Mesendoderm (in vitro differentiated cells): ENCODE results near the gene ZFPL1.
A peak's percentile ranks its signal among the peaks of the same experiment; 100 is the strongest.

Experiments
- DNase-seq: peaks from one replicate; pipeline ENCODE4 v3.0.0; 2013
- H2AK5ac ChIP-seq: 2 replicates; pipeline ENCODE4 v1.6.1; 2013; ENCODE audit warnings: low read length, inconsistent platforms
- H2BK120ac ChIP-seq: 2 replicates; pipeline ENCODE4 v1.6.1; 2013; ENCODE audit warnings: low read depth, mild to moderate bottlenecking, low read length, moderate library complexity, mixed read lengths
- H2BK15ac ChIP-seq: replicated peaks from 2 replicates; pipeline ENCODE4 v1.6.1; 2013; ENCODE audit warnings: low read depth, mild to moderate bottlenecking, moderate library complexity
- H2BK5ac ChIP-seq: 2 replicates; pipeline ENCODE4 v1.6.1; 2013; ENCODE audit warnings: low read length, inconsistent platforms
- H3K18ac ChIP-seq: 2 replicates; pipeline ENCODE4 v1.6.1; 2013; ENCODE audit warnings: mild to moderate bottlenecking, low read length, mixed read lengths
- H3K23ac ChIP-seq: one replicate; pipeline ENCODE4 v1.6.1; 2013; ENCODE audit warnings: low read length
- H3K27ac ChIP-seq: 2 replicates; pipeline ENCODE4 v1.5.1; 2013; ENCODE audit warnings: low read depth, mild to moderate bottlenecking, inconsistent platforms, low read length, moderate library complexity
- H3K27me3 ChIP-seq: 2 replicates; pipeline ENCODE4 v1.6.1; 2013; ENCODE audit warnings: low read length, control low read depth, mild to moderate bottlenecking, inconsistent platforms; ENCODE audit not compliant: insufficient read depth, poor library complexity
- H3K36me3 ChIP-seq: 2 replicates; pipeline ENCODE4 v1.6.1; 2013; ENCODE audit warnings: low read length, inconsistent platforms; ENCODE audit not compliant: control insufficient read depth, insufficient read depth
- H3K4ac ChIP-seq: one replicate; pipeline ENCODE4 v1.6.1; 2013; ENCODE audit warnings: low read depth, mild to moderate bottlenecking, low read length, moderate library complexity
- H3K4me1 ChIP-seq: 2 replicates; pipeline ENCODE4 v1.6.1; 2013; ENCODE audit warnings: low read depth, low read length, inconsistent platforms; ENCODE audit not compliant: control insufficient read depth
- H3K4me2 ChIP-seq: 2 replicates; pipeline ENCODE4 v1.6.1; 2013; ENCODE audit warnings: low read length
- H3K4me3 ChIP-seq: 2 replicates; pipeline ENCODE4 v1.5.1; 2013; ENCODE audit warnings: mild to moderate bottlenecking, low read length
- H3K56ac ChIP-seq: one replicate; pipeline ENCODE4 v1.6.1; 2013; ENCODE audit warnings: low read length
- H3K79me1 ChIP-seq: 2 replicates; pipeline ENCODE4 v1.6.1; 2013; ENCODE audit warnings: low read length, inconsistent platforms
- H3K79me2 ChIP-seq: 2 replicates; pipeline ENCODE4 v1.6.1; 2013; ENCODE audit warnings: mild to moderate bottlenecking, low read length; ENCODE audit not compliant: control insufficient read depth, insufficient read depth
- H3K9ac ChIP-seq: 2 replicates; pipeline ENCODE4 v1.6.1; 2013; ENCODE audit warnings: low read length, inconsistent platforms
- H4K5ac ChIP-seq: one replicate; pipeline ENCODE4 v1.6.1; 2013; ENCODE audit warnings: low read length
- H4K8ac ChIP-seq: one replicate; pipeline ENCODE4 v1.6.1; 2013; ENCODE audit warnings: low read depth, mild to moderate bottlenecking, control low read depth, low read length, moderate library complexity
- WGBS: extraction: QIAGEN DNeasy Blood & Tissue Kit; methylation state at CpG from one replicate; pipeline ENCODE4 v1.1.7; 2013; ENCODE audit warnings: low lambda C conversion rate, missing lambda C conversion rate; ENCODE audit not compliant: insufficient coverage; ENCODE audit errors: extremely low coverage; 5-methylcytosine and 5-hydroxymethylcytosine counted together

Gene ZFPL1

GRCh38 chr11:65132238-65132987, 48.4 kb downstream of the ZFPL1 start:
- no CpG with 5 or more reads among the region's 10 CpGs for WGBS
- no peak overlapping the region for H2BK120ac ChIP-seq
- no peak overlapping the region for H3K56ac ChIP-seq
- H2BK15ac ChIP-seq, result no peak overlapping the region
- H3K4me3 ChIP-seq, result no peak overlapping the region
- no peak overlapping the region for H3K9ac ChIP-seq
- H3K79me2 ChIP-seq, result peaks cover 13% of the 10 kb centered on the region
- no peak overlapping the region for H3K4ac ChIP-seq
- H3K4me1 ChIP-seq, result peaks cover 2% of the 10 kb centered on the region
- H3K27ac ChIP-seq, result no peak overlapping the region
- H4K8ac ChIP-seq, result no peak overlapping the region
- no peak overlapping the region for H2BK5ac ChIP-seq
- H3K4me2 ChIP-seq, result no peak overlapping the region
- H3K23ac ChIP-seq, result no peak overlapping the region
- DNase-seq, result no peak
- H3K18ac ChIP-seq, result no peak overlapping the region
- H3K36me3 ChIP-seq, result peaks cover 2% of the 10 kb centered on the region
- H3K27me3 ChIP-seq, result no peaks in the 10 kb centered on the region
- no peak overlapping the region for H2AK5ac ChIP-seq
- peaks cover 16% of the 10 kb centered on the region for H3K79me1 ChIP-seq
- no peak overlapping the region for H4K5ac ChIP-seq

GRCh38 chr11:65132988-65133700, 49.1 kb downstream of the ZFPL1 start:
- peaks cover 2% of the 10 kb centered on the region for H3K4me1 ChIP-seq
- no peak overlapping the region for H2BK15ac ChIP-seq
- no peak overlapping the region for H3K27ac ChIP-seq
- H3K4me2 ChIP-seq, result peak overlapping the region; percentile 84
- H3K9ac ChIP-seq, result peak overlapping the region; percentile 87
- no peak overlapping the region for H3K18ac ChIP-seq
- no peak overlapping the region for H2BK5ac ChIP-seq
- H4K8ac ChIP-seq, result no peak overlapping the region
- no peak overlapping the region for H4K5ac ChIP-seq
- peak; percentile 77 for DNase-seq
- peak overlapping the region; percentile 83 for H3K4me3 ChIP-seq
- no peak overlapping the region for H3K23ac ChIP-seq
- no peak overlapping the region for H2BK120ac ChIP-seq
- H3K79me2 ChIP-seq, result peaks cover 13% of the 10 kb centered on the region
- no CpG with 5 or more reads among the region's 18 CpGs for WGBS
- no peak overlapping the region for H3K4ac ChIP-seq
- H3K36me3 ChIP-seq, result peaks cover 2% of the 10 kb centered on the region
- H3K27me3 ChIP-seq, result no peaks in the 10 kb centered on the region
- H3K79me1 ChIP-seq, result peaks cover 16% of the 10 kb centered on the region
- peak overlapping the region; percentile 78 for H2AK5ac ChIP-seq
- H3K56ac ChIP-seq, result peak overlapping the region; percentile 91

GRCh38 chr11:65133724-65134123, 49.7 kb downstream of the ZFPL1 start:
- H3K4me2 ChIP-seq, result peak overlapping the region; percentile 84

DNA sequence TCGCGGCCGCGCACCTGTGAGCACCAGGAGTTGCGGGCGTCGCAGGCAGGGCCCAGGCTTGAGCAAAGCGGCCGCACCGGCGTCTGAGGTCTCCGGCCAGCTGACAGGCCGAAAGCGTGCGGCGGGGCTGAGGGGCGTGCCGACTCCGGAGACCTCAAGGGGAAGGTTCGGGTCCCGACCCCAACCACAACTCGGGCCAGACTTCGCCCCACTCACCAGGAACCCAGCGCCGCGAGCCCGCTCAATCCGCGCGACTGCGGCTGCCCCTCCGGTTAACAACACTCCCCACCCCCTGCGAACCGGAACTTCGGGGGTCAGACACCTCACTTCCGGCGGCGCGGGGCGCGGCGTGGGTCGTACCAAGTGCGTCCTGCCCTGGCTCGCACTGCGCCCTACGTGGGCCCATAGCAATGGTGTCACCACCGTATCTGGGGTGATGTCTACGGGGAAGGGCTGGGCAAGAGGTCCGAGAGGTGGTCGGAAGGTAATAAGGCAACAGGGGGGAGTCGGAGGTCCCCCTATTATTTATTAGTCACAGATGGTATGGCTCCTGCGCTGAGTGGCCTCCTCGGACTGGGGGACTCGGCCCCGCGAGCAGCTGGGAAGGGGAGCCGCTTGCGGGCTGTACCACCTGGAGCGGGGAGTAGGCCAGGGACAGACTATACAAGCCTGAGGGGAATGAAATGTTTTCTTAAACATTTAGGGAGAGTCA, 50.4 kb downstream of the ZFPL1 start, which contains the start of gene SYVN1:
Gene SYVN1 (minus strand): TSS at position 280 of the 712 bp plus-strand sequence. CDS start 918 bp downstream, outside the sequence.
- no peaks in the 10 kb centered on the region for H3K27me3 ChIP-seq
- H3K36me3 ChIP-seq, result peaks cover 2% of the 10 kb centered on the region
- peak within 1 kb of the TSS; percentile 80 for H2BK5ac ChIP-seq
- peak within 1 kb of the TSS; percentile 91 for H3K56ac ChIP-seq
- H3K23ac ChIP-seq, result peak within 1 kb of the TSS; percentile 1
- peaks cover 13% of the 10 kb centered on the region for H3K79me2 ChIP-seq
- H4K5ac ChIP-seq, result no peak within 1 kb of the TSS
- DNase-seq, result peak; percentile 91
- H3K4me3 ChIP-seq, result peak within 1 kb of the TSS; percentile 83
- no peak within 1 kb of the TSS for H2AK5ac ChIP-seq
- peaks cover 2% of the 10 kb centered on the region for H3K4me1 ChIP-seq
- H3K79me1 ChIP-seq, result peaks cover 16% of the 10 kb centered on the region
- H3K4me2 ChIP-seq, result peak within 1 kb of the TSS; percentile 84
- H2BK15ac ChIP-seq, result no peak within 1 kb of the TSS
- no peak within 1 kb of the TSS for H4K8ac ChIP-seq
- no peak within 1 kb of the TSS for H2BK120ac ChIP-seq
- H3K18ac ChIP-seq, result peak within 1 kb of the TSS; percentile 19
- no peak within 1 kb of the TSS for H3K4ac ChIP-seq
- H3K9ac ChIP-seq, result peak within 1 kb of the TSS; percentile 87
- no CpG with 5 or more reads among the region's 60 CpGs for WGBS
- peak within 1 kb of the TSS; percentile 10 for H3K27ac ChIP-seq

More at GRCh38 chr11:65133724-65134123, 49.7 kb downstream of the ZFPL1 start:
- Histone ChIP-seq H3K23ac (peak overlapping the region; percentile 1), H3K18ac (no peak overlapping the region), H3K4me1 (peaks cover 2% of the 10 kb centered on the region), H3K27ac (no peak overlapping the region), H3K4ac (no peak overlapping the region), H3K79me2 (peaks cover 13% of the 10 kb centered on the region), H4K8ac (no peak overlapping the region), H3K79me1 (peaks cover 16% of the 10 kb centered on the region), H3K27me3 (no peaks in the 10 kb centered on the region), H2BK5ac (no peak overlapping the region), H2BK120ac (no peak overlapping the region), H2AK5ac (no peak overlapping the region), H3K56ac (peak overlapping the region; percentile 91), H2BK15ac (no peak overlapping the region), H3K9ac (peak overlapping the region; percentile 87), H3K4me3 (peak overlapping the region; percentile 83), H4K5ac (no peak overlapping the region), H3K36me3 (peaks cover 2% of the 10 kb centered on the region)
- DNase-seq, result no peak
- WGBS, result no CpG with 5 or more reads among the region's 20 CpGs

- Histone ChIP-seq H3K56ac (peak overlapping the region; percentile 91), H3K4me1 (peaks cover 2% of the 10 kb centered on the region), H2AK5ac (no peak overlapping the region), H3K36me3 (no peaks in the 10 kb centered on the region), H3K27ac (peak overlapping the region; percentile 10), H3K4ac (no peak overlapping the region), H4K8ac (no peak overlapping the region), H2BK15ac (no peak overlapping the region), H2BK120ac (no peak overlapping the region), H3K27me3 (no peaks in the 10 kb centered on the region), H3K18ac (peak overlapping the region; percentile 19), H3K79me1 (peaks cover 16% of the 10 kb centered on the region), H3K4me3 (peak overlapping the region; percentile 59), H3K23ac (no peak overlapping the region), H2BK5ac (peak overlapping the region; percentile 80), H3K79me2 (peaks cover 13% of the 10 kb centered on the region), H3K9ac (peak overlapping the region; percentile 87), H3K4me2 (peak overlapping the region; percentile 47), H4K5ac (no peak overlapping the region)
- peak; percentile 99 for DNase-seq
- WGBS, result no CpG with 5 or more reads among the region's 24 CpGs
Measured at GRCh38 chr11:65134952-65135632, 51.1 kb downstream of the ZFPL1 start.
